PFSK-1 (cell line): ENCODE results near the gene GKAP1.

Experiments
- POLR2AphosphoS5 ChIP-seq: IDR thresholded peaks from 2 replicates; pipeline ENCODE4 v1.6.1; 2012; ENCODE audit warnings: low read depth, mild to moderate bottlenecking, control low read depth, low read length, moderate library complexity
- TAF1 ChIP-seq: IDR thresholded peaks from 2 replicates; pipeline ENCODE4 v1.6.1; 2012; ENCODE audit warnings: low read length, control low read depth, borderline replicate concordance; ENCODE audit not compliant: insufficient read depth
- TF ChIP-seq, protein P1 (sequence below), 2 experiments: IDR thresholded peaks; 2 replicates each; pipeline versions ENCODE4 v1.6.1 to v1.8.0; 2011 to 2012; ENCODE audit warnings: low read depth in 2 of 2, low read length in 2 of 2, control low read depth in 1 of 2, inconsistent platforms in 1 of 2, mild to moderate bottlenecking in 1 of 2, moderate library complexity in 1 of 2; ENCODE audit not compliant: insufficient read depth in 1 of 2

DNA sequence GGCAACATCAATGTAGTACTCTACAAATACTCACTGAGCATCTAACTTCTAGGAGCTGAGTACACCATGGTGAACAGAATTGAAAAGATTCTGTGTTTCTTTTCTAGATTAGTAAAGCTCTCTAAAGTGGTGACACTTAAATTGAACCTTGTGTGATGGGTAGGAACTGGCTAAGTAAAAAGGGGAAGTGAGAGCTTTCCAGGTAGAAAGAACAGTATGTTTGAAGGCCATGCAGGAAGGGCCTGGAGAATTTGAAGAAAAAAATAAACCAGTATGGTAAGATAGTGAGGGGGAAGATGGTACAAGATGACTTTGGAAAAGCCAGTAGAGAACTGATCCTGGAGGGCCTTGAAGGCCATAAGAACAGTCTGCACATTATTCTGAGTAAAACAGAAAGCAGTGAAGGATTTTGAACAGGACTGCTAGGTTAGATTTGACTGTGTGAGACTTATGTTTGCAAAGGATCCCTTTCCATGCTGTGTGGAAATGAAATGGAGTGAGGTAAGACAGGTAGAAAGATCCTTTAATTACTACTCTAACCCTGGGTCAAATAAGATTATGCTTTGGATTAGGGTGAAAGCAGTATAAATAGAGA is 63.1 kb downstream of the GKAP1 start:
- TF ChIP-seq, protein P1, sequence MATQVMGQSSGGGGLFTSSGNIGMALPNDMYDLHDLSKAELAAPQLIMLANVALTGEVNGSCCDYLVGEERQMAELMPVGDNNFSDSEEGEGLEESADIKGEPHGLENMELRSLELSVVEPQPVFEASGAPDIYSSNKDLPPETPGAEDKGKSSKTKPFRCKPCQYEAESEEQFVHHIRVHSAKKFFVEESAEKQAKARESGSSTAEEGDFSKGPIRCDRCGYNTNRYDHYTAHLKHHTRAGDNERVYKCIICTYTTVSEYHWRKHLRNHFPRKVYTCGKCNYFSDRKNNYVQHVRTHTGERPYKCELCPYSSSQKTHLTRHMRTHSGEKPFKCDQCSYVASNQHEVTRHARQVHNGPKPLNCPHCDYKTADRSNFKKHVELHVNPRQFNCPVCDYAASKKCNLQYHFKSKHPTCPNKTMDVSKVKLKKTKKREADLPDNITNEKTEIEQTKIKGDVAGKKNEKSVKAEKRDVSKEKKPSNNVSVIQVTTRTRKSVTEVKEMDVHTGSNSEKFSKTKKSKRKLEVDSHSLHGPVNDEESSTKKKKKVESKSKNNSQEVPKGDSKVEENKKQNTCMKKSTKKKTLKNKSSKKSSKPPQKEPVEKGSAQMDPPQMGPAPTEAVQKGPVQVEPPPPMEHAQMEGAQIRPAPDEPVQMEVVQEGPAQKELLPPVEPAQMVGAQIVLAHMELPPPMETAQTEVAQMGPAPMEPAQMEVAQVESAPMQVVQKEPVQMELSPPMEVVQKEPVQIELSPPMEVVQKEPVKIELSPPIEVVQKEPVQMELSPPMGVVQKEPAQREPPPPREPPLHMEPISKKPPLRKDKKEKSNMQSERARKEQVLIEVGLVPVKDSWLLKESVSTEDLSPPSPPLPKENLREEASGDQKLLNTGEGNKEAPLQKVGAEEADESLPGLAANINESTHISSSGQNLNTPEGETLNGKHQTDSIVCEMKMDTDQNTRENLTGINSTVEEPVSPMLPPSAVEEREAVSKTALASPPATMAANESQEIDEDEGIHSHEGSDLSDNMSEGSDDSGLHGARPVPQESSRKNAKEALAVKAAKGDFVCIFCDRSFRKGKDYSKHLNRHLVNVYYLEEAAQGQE (IDR thresholded peaks at IDR 0.05; ENCODE audit: insufficient read depth in 1 of 2, low read depth in 2 of 2, low read length in 2 of 2): no peak
- no peak for TF ChIP-seq POLR2AphosphoS5
- no peak for TF ChIP-seq TAF1
